Psoas muscle (tissue), 8 donors: ENCODE results near the gene ASAP2. TPM values are rescaled to one million over a fixed set of nuclear protein-coding genes. Genes with fewer than 3 reads are reported as not detected.

Experiments used
- ATAC-seq, 4 donors: fragments of 200-7000 bp; cut with Tn5 transposase; one replicate each; pipeline ENCODE4 v1.9.1; 2020; ENCODE audit warnings: moderate library complexity in 3 of 4, mild to moderate bottlenecking in 2 of 4
- DNase-seq, 2 donors: peaks; one replicate each; pipeline ENCODE4 v3.0.0-alpha.2; 2020
- H3K27ac ChIP-seq: fragments of 200-600 bp; one replicate; pipeline ENCODE4 v1.8.0; 2022
- H3K27me3 ChIP-seq, 3 donors: fragments of 200-600 bp in 1 of 3; one replicate each; pipeline versions ENCODE4 v1.6.1 to v1.8.0; 2013 to 2022; ENCODE audit warnings: low read length in 2 of 3, mild to moderate bottlenecking in 2 of 3, moderate library complexity in 1 of 3; ENCODE audit not compliant: insufficient read depth in 3 of 3
- H3K36me3 ChIP-seq, 2 donors: fragments of 200-600 bp in 1 of 2; one replicate each; pipeline versions ENCODE4 v1.6.1 to v1.8.0; 2013 to 2022; ENCODE audit warnings: low read depth in 1 of 2, mild to moderate bottlenecking in 1 of 2, moderate library complexity in 1 of 2; ENCODE audit not compliant: insufficient read depth in 1 of 2
- H3K4me1 ChIP-seq: fragments of 200-600 bp; one replicate; pipeline ENCODE4 v1.8.0; 2022
- H3K4me3 ChIP-seq: fragments of 200-600 bp; one replicate; pipeline ENCODE4 v1.8.0; 2022; ENCODE audit warnings: mild to moderate bottlenecking
- H3K9me3 ChIP-seq: fragments of 200-600 bp; one replicate; pipeline ENCODE4 v1.8.0; 2022
- CTCF ChIP-seq: fragments of 200-600 bp; IDR thresholded peaks from one replicate; pipeline ENCODE4 v1.8.0; 2022; ENCODE audit warnings: antibody characterized with exemption
- WGBS, 3 donors: extraction: QIAGEN DNeasy Blood & Tissue Kit; methylation state at CpG; one replicate each; pipeline versions ENCODE4 v1.1.6 to v1.1.7; 2013; 5-methylcytosine and 5-hydroxymethylcytosine counted together
- intact Hi-C, 2 donors: fragments of 100-400 bp; cut with DNase I; formaldehyde crosslinking; loops; one replicate each; pipeline versions ENCODE4 v1.11.0 to v1.14.2; 2022
- polyA plus RNA-seq, 3 donors: library from polyadenylated mRNA; stranded (reverse); fragments of 200-250 nt; gene quantifications; one replicate each; pipeline ENCODE4 v1.2.3, GENCODE V29; 2013
- total RNA-seq, 4 donors: library from RNA; stranded (reverse); fragmentation: NEBNext Ultra II Directional in 2 of 4; extraction: Animal tissue kit (Norgen Biotek cat#: 25700) in 2 of 4; gene quantifications; one replicate each; pipeline versions ENCODE4 v1.2.1 to v1.2.4, GENCODE V29; 2021 to 2023
- donor health status: healthy with polysubstance abuse.
- donor health status: DM: no; HTN: no; CAD: no; lungs with moderate emphysema.
- donor health status: Bipolar disorder and iron deficiency.
- donor health status: healthy.
- donor health status: DM: yes; HTN: yes; CAD: no.
- donor health status: DM: no; HTN: no; CAD: no.
- donor health status: DM: no; HTN: no; CAD: no.
- donor health status: DM: yes; HTN: yes; CAD: no.

Gene ASAP2
- total and polyA plus RNA-seq, 7 donors: 1.6 to 9.0 (median 3.3) TPM

GRCh38 chr2:9174771-9175437 is 31.7 kb upstream of the ASAP2 start:
- Histone ChIP-seq H3K27me3 (peaks cover 0 to 4% (median 0%) of the 10 kb centered on the region in 3 donors), H3K27ac (no peak overlapping the region), H3K9me3 (no peaks in the 10 kb centered on the region), H3K36me3 (no peaks in the 10 kb centered on the region), H3K4me3 (no peak overlapping the region), H3K4me1 (no peaks in the 10 kb centered on the region)
- ATAC-seq (peak in 3 of 4 donors; percentile 25 to 48 (median 45)), DNase-seq (no peak)
- 34 to 43% (median 37%) methylated on average over 10 of the region's 10 CpGs for WGBS, 3 donors
- intact Hi-C loops: no loop called here
- TF ChIP-seq CTCF: no peak

- Histone ChIP-seq H3K9me3 (no peaks in the 10 kb centered on the region), H3K27me3 (no peaks in the 10 kb centered on the region), H3K27ac (peak overlapping the region; percentile 32), H3K4me1 (no peaks in the 10 kb centered on the region), H3K4me3 (no peak overlapping the region), H3K36me3 (no peaks in the 10 kb centered on the region)
- intact Hi-C loops: no loop called here
- no peak for DNase-seq
- no peak for ATAC-seq
- 38 to 69% (median 69%) methylated on average over 2 of the region's 2 CpGs for WGBS, 3 donors
- no peak for TF ChIP-seq CTCF
Observed at GRCh38 chr2:9178110-9178903, 28.3 kb upstream of the ASAP2 start.

- H3K27ac ChIP-seq: peak overlapping the region; percentile 32
- H3K27me3 ChIP-seq: no peaks in the 10 kb centered on the region
- 48 to 63% (median 50%) methylated on average over 13 of the region's 13 CpGs for WGBS, 3 donors
- TF ChIP-seq CTCF: no peak
- H3K4me1 ChIP-seq: no peaks in the 10 kb centered on the region
- no peaks in the 10 kb centered on the region for H3K36me3 ChIP-seq
- intact Hi-C loops: no loop called here
- DNase-seq: peak; percentile 55 to 58
- peak; percentile 27 to 62 (median 54) for ATAC-seq
- no peaks in the 10 kb centered on the region for H3K9me3 ChIP-seq
- no peak overlapping the region for H3K4me3 ChIP-seq
Observed at GRCh38 chr2:9178904-9179571, 27.6 kb upstream of the ASAP2 start.

- intact Hi-C loops: no loop called here
- no peak for TF ChIP-seq CTCF
- Histone ChIP-seq H3K27me3 (no peaks in the 10 kb centered on the region), H3K27ac (peak overlapping the region; percentile 32), H3K36me3 (no peaks in the 10 kb centered on the region), H3K9me3 (no peaks in the 10 kb centered on the region), H3K4me1 (no peaks in the 10 kb centered on the region), H3K4me3 (no peak overlapping the region)
- 67 to 81% (median 68%) methylated on average over 9 of the region's 9 CpGs for WGBS, 3 donors
- ATAC-seq (peak in 3 of 4 donors; percentile 32 to 65 (median 57)), DNase-seq (peak in 1 of 2 donors; percentile 59)
Observed at GRCh38 chr2:9179572-9180201, 26.9 kb upstream of the ASAP2 start.
